Stimulated activated naive B cell treated with anti-CD40 and anti-IgM and Interleukin-4, amounts not matched to agents 10 μg/mL and 1 μg/mL and 100 μg/mL, for 72 hours (primary cell): ENCODE results near the gene ALX4.

Experiments used
- ATAC-seq, 2 donors: fragments of 150-1000 bp; cut with Tn5 transposase; replicated peaks; 2 replicates each; pipeline ENCODE4 v1.10.0; 2021; ENCODE audit warnings: moderate library complexity in 1 of 2
- DNase-seq: peaks from one replicate; pipeline ENCODE4 v3.0.0; 2021
- H3K27ac Mint-ChIP-seq: one replicate; pipeline ENCODE4 v1.8.0; 2022; ENCODE audit warnings: mild to moderate bottlenecking, mixed read lengths
- H3K27me3 Mint-ChIP-seq, 2 donors: one replicate each; pipeline ENCODE4 v1.8.0; 2022; ENCODE audit warnings: mixed read lengths in 2 of 2
- H3K36me3 Mint-ChIP-seq, 2 donors: one replicate each; pipeline ENCODE4 v1.8.0; 2022; ENCODE audit warnings: mixed read lengths in 2 of 2, mild to moderate bottlenecking in 1 of 2
- H3K4me1 Mint-ChIP-seq, 2 donors: one replicate each; pipeline ENCODE4 v1.8.0; 2022; ENCODE audit warnings: mixed read lengths in 2 of 2, mild to moderate bottlenecking in 1 of 2
- H3K4me3 Mint-ChIP-seq, 2 donors: one replicate each; pipeline ENCODE4 v1.8.0; 2022; ENCODE audit warnings: mild to moderate bottlenecking in 2 of 2, mixed read lengths in 2 of 2, moderate library complexity in 1 of 2
- H3K9me3 Mint-ChIP-seq, 2 donors: one replicate each; pipeline ENCODE4 v1.8.0; 2022; ENCODE audit warnings: mixed read lengths in 2 of 2, mild to moderate bottlenecking in 1 of 2

The ALX4 gene

DNA sequence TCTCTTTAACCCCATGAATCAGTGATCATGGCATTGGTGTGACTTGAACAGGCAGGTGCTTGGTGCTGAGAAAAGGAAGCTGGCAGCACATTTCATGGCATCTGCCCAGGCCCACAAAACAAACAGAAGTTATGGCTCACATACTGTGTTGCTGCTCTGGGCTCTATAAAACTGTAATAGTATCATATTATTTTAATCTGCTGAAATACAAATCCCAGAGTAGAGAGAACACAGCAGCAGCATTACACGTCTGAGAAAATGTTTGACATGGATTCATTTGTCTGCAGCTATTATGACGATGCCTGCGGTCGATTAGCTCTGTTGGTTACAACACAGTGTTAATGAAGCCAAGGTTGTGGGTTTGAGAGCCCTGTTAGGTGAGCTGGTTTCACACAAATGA, 80.8 kb downstream of the ALX4 start:
- H3K27ac Mint-ChIP-seq: no peak overlapping the region
- no peak for DNase-seq
- H3K4me1 Mint-ChIP-seq: no peaks in the 10 kb centered on the region
- H3K27me3 Mint-ChIP-seq: no peaks in the 10 kb centered on the region
- no peak overlapping the region for H3K4me3 Mint-ChIP-seq
- no peak for ATAC-seq
- no peaks in the 10 kb centered on the region for H3K9me3 Mint-ChIP-seq
- peaks cover 5 to 16% of the 10 kb centered on the region in 2 donors for H3K36me3 Mint-ChIP-seq

DNA sequence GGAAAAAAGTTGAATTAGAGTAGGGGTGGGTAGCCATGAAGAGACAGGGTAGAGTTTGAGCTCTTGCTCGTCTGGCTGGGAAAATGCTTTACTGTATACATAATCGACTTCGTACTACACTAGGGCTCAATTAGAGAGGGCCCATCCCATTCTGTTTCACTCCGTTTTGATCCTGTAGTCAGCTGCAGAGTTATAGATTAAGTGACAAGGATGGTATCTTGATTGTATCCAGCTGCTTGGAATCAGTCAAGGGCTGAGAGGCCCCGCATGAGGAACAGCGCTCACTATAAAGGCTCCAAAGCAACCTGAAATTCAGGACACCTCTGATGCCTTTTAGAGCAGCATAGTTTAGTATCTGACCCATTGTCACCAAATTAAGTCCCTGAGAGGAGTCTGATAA, 81.6 kb downstream of the ALX4 start:
- no peaks in the 10 kb centered on the region for H3K9me3 Mint-ChIP-seq
- H3K4me3 Mint-ChIP-seq: no peak overlapping the region
- no peak overlapping the region for H3K27ac Mint-ChIP-seq
- H3K36me3 Mint-ChIP-seq: peaks cover 2 to 16% of the 10 kb centered on the region in 2 donors
- H3K4me1 Mint-ChIP-seq: no peaks in the 10 kb centered on the region
- no peak for DNase-seq
- H3K27me3 Mint-ChIP-seq: no peaks in the 10 kb centered on the region
- ATAC-seq: no peak

DNA sequence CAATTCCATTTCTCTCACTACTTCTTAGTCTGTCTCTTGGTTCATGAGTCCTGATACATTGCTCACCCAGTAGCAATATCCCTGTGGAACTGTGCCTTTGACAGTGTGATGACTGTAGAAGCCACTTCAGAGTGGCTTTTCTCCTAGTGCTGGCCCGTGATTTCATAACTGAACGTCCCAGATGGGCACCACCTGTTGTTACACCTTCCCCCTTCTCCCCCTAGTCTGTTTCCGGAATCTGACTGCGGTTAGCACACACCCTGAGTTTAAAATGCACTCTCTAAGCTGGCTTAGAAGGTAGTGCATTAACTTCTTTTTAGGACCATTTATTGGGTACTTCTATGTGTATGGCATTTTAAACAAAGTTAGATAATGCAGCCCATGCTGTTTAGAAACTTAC, 83.0 kb downstream of the ALX4 start:
- H3K9me3 Mint-ChIP-seq: no peaks in the 10 kb centered on the region
- H3K4me3 Mint-ChIP-seq: no peak overlapping the region
- no peak overlapping the region for H3K27ac Mint-ChIP-seq
- no peaks in the 10 kb centered on the region for H3K27me3 Mint-ChIP-seq
- DNase-seq (no peak), ATAC-seq (no peak)
- no peaks in the 10 kb centered on the region for H3K4me1 Mint-ChIP-seq
- H3K36me3 Mint-ChIP-seq: peaks cover 2 to 13% of the 10 kb centered on the region in 2 donors

DNA sequence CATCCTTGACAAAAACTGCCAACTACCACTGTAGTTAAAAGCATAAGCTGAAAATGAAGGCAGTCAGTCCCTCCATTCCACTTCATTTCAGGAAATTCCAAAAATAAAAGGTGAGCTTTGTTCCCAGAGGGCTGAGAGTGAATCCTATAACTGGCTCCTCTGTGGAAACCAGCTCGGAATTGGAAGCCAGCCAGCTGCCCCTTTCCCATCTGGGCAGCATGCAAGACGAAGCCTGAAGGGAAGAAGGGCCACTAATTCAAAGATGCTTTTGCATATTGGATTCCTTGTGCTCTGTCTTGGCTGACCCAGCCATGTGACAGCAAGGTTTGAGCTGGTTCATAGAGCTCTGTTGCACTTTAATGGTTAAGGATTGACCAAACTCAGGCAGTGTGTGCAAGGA, 83.4 kb downstream of the ALX4 start:
- Mint-ChIP-seq H3K27ac (no peak overlapping the region), H3K27me3 (no peaks in the 10 kb centered on the region), H3K4me3 (no peak overlapping the region), H3K4me1 (no peaks in the 10 kb centered on the region), H3K9me3 (no peaks in the 10 kb centered on the region), H3K36me3 (peaks cover 2 to 17% of the 10 kb centered on the region in 2 donors)
- no peak for ATAC-seq
- DNase-seq: no peak

DNA sequence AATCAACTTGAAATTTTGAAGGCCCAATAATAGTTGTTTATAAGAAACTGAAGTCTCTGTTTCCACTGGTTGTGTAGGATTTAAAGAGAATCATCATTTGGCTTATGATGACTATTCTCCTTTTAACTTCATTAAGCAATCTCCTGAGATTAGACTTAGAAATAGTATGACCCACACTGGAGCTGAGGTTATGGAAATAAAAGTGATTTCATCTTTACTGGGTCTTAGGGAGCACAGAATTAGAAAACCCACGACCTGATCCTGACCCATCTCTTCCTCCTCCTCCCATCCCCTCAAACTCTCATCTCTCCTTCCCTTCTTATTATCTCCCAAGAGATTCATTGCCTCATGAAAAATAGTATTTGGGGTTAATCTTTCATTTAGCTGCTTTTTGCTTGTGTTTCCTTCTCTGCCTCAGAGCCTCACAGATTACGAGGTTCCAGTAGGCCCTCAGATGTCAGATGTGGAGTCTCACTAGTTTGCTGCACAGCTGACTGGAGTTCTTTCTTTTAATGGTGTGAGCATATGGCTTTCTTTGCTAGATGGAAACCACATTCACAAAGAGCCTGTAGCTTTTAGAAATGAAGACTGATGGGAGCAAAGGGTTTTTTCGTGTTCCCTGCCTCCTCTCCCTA, 85.0 kb downstream of the ALX4 start:
- Mint-ChIP-seq H3K9me3 (no peaks in the 10 kb centered on the region), H3K27me3 (no peaks in the 10 kb centered on the region), H3K36me3 (peaks cover 5 to 30% of the 10 kb centered on the region in 2 donors), H3K4me3 (no peak overlapping the region), H3K4me1 (no peaks in the 10 kb centered on the region), H3K27ac (no peak overlapping the region)
- ATAC-seq: no peak
- no peak for DNase-seq

DNA sequence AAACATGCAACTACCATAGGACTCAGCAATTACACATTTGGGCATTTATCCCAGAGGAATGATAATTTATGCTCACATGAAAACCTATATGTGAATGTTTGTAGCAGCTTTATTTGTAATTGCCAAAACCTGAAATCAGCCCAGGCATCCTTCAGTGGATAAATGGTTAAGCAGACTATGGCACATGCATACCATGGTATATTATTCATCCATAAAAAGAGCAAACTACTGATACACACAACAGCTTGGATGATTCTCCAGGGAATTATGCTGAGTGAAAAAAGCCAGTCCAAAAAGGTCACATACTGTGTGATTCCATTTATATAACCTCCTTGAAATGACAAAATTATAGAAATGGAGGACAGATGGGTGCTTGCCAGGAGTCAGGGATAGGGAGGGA, 86.7 kb downstream of the ALX4 start:
- Mint-ChIP-seq H3K27me3 (no peaks in the 10 kb centered on the region), H3K36me3 (peaks cover 7 to 32% of the 10 kb centered on the region in 2 donors), H3K4me3 (no peak overlapping the region), H3K27ac (no peak overlapping the region), H3K4me1 (no peaks in the 10 kb centered on the region), H3K9me3 (no peaks in the 10 kb centered on the region)
- ATAC-seq (no peak), DNase-seq (no peak)

DNA sequence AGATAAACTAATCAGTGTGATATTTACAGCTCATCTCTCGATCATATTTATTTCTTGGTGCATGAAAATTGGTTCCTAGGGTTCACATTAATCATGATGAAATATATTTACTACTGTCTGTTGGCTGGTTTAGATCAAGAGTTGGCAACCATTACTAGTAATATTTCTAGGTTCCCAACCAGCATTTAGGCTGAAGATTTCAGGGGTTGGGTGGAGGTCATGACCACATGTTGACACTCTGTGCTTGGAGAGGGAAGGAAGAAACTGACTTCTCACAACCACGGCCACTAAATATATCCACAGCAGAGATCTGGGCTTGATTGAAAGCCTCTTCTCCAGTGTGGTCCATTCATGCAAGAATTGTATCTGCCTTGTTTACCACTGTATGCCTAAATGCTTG, 87.9 kb downstream of the ALX4 start:
- Mint-ChIP-seq H3K9me3 (no peaks in the 10 kb centered on the region), H3K27me3 (no peaks in the 10 kb centered on the region), H3K36me3 (peaks cover 8 to 34% of the 10 kb centered on the region in 2 donors), H3K4me3 (no peak overlapping the region), H3K4me1 (no peaks in the 10 kb centered on the region), H3K27ac (no peak overlapping the region)
- DNase-seq: no peak
- ATAC-seq: no peak

DNA sequence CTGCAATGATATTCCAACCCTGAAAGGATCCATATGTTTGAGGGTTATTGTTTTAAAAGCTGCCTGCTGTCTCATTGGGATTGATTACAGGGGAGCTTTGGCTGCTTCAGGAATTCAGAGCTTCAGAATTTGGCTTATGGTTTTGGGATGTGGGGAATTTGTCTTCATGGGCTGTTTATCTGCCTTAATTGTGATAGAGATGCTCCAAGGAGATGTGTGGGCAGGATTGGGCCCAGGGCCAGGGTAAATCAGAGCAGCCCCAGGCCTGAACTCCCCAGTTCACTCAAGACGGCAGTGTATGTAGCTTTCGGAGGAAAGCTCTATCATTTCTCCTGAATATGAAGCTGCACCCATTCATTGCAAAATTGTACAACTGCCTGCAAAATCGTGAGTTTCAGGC, 88.5 kb downstream of the ALX4 start:
- DNase-seq (no peak), ATAC-seq (no peak)
- H3K4me3 Mint-ChIP-seq: no peak overlapping the region
- H3K4me1 Mint-ChIP-seq: no peaks in the 10 kb centered on the region
- no peak overlapping the region for H3K27ac Mint-ChIP-seq
- H3K36me3 Mint-ChIP-seq: peaks cover 11 to 36% of the 10 kb centered on the region in 2 donors
- no peaks in the 10 kb centered on the region for H3K9me3 Mint-ChIP-seq
- H3K27me3 Mint-ChIP-seq: no peaks in the 10 kb centered on the region

DNA sequence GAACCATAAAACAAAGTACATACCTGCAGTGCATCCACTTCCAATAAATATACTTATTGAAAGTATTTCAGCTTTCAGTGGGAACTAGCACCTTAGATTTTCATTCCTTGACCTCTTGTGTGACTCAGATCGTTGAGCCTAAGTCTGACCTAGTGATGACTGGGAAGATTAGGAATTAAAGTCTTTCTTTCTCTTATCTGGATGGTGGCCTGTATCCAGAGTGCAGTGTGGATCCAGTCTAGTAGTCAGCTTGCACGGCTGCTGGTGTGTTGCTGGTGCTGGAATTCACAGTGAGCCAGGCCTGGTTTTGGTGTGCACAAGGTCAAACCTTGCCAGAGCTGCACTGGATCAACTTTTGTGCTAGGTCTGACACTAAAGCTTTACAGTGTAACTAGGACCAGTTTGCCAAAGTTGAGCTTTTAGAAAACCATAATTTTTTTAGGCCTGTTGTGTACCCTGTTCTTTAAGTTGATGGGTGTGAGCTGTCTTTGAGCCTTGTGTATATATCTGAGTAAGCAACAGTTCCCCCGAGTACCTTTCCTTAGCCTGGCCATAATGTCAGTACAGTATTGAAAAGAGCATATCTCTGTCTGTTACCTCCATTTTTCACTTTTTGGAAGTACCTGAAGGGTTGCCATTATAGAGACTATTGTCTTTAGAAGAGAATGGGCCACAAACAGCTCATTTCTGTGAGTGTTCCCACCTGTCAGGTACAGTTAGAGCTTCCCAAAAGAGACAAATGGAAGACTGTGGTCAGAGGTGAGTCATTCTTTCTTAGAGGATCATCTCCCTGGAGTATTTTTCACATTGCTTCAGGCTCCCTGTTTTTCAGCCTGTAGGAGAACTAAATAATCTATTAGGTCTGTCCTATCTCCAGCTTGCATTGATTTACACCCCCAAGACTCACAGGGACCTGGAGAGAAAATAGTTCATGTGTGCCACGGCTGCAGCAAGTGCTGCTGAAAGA, 89.8 kb downstream of the ALX4 start:
- Mint-ChIP-seq H3K4me3 (no peak overlapping the region), H3K27ac (no peak overlapping the region), H3K36me3 (peaks cover 16 to 39% of the 10 kb centered on the region in 2 donors), H3K4me1 (no peaks in the 10 kb centered on the region), H3K27me3 (no peaks in the 10 kb centered on the region), H3K9me3 (no peaks in the 10 kb centered on the region)
- no peak for ATAC-seq
- DNase-seq: no peak

DNA sequence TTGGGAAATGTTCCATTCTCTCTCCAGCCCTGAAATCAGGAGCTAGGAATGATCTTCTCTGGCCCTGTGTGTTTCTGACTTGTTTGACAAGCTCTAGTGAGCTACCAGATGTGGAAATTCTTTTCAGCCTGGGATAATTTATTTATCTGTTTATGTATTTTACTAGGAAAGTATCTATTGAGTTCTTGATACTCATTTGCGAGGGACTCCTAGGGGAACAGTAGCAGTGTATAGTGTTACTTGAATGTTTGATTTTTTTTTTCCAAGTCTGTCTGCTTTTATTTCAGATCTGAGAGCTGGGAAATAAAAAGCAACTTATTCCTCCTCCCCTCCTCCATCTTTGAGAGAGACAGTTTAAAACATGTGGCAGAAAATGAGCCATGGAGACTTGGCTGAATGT, 92.5 kb downstream of the ALX4 start:
- no peaks in the 10 kb centered on the region for H3K4me1 Mint-ChIP-seq

DNA sequence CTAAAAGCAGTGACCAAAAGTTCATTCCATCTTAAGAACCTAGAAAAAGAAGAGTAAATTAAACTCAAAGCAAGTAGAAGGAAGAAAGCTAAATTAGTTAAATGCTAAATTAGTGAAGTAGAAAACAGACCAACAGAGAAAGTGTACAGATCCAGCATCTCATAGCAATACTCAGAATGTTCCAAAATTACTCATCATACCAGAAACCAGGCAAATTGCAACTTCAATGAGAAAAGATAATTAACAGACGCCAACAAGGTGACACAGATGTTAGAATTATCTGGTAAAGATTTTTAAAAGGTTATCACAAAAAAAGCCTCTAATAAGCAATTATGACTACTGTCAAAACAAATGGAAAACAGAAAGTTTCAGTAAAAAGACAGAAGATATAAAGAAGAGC, 96.8 kb downstream of the ALX4 start:
- H3K4me3 Mint-ChIP-seq: no peak overlapping the region
- peaks cover 8 to 9% of the 10 kb centered on the region in 2 donors for H3K9me3 Mint-ChIP-seq
- H3K27ac Mint-ChIP-seq: no peak overlapping the region
- DNase-seq: no peak
- ATAC-seq: no peak
- H3K27me3 Mint-ChIP-seq: no peaks in the 10 kb centered on the region
- peaks cover 40 to 70% of the 10 kb centered on the region in 2 donors for H3K36me3 Mint-ChIP-seq
- H3K4me1 Mint-ChIP-seq: no peaks in the 10 kb centered on the region

More for the DNA sequence above, 92.5 kb downstream of the ALX4 start:
- Mint-ChIP-seq H3K4me3 (no peak overlapping the region), H3K36me3 (peaks cover 27 to 55% of the 10 kb centered on the region in 2 donors), H3K9me3 (peaks cover 3 to 4% of the 10 kb centered on the region in 2 donors), H3K27me3 (no peaks in the 10 kb centered on the region), H3K27ac (no peak overlapping the region)
- DNase-seq (no peak), ATAC-seq (no peak)

DNA sequence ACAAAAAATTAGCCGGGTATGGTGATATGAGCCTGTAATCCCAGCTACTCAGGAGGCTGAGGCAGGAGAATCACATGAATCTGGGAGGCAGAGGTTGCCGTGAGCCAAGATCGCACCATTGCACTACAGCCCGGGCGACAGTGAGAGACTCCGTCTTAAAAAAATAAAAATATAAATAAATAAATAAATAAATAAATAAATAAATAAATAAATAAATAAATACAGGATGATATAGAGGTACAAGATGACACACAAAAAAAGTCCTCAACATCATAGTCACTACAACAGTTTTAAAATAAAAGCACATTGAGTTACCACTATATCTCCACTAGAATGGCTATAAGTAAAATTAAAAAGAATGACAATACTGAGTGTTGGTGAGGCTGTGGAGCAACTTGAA, 97.8 kb downstream of the ALX4 start:
- ATAC-seq (no peak), DNase-seq (no peak)
- Mint-ChIP-seq H3K27ac (no peak overlapping the region), H3K36me3 (peaks cover 44 to 68% of the 10 kb centered on the region in 2 donors), H3K4me3 (no peak overlapping the region), H3K27me3 (no peaks in the 10 kb centered on the region), H3K4me1 (no peaks in the 10 kb centered on the region), H3K9me3 (peaks cover 8 to 9% of the 10 kb centered on the region in 2 donors)
